Measurements from ENCODE around the gene MAP3K4. TPM values are rescaled to one million over a fixed set of nuclear protein-coding genes. Genes with fewer than 3 reads are reported as not detected.

Gene MAP3K4
- total RNA-seq, result 15.8 and 17.6 TPM in 2 replicates

GRCh38 chr6:160991406-160992060 is at the start of gene MAP3K4:
Gene MAP3K4, plus strand, starts transcription at chr6:160991769. Its CDS starts 163 bp downstream, at chr6:160991932.

Measured in hair follicular keratinocyte (primary cell).